RPMI7951 (cell line): ENCODE data around the gene ORMDL2. TPM values are rescaled to one million over a fixed set of nuclear protein-coding genes. Genes with fewer than 3 reads are reported as not detected.
"Not testable (repeated sequence)": the region's sequence is repeated elsewhere in the genome, so short reads cannot be mapped to it uniquely, and the experiment has no call there.

Source experiments
- DNase-seq: peaks from one replicate; pipeline ENCODE4 v3.0.0-alpha.2; 2012; ENCODE audit warnings: low read depth
- total RNA-seq: library from RNA; depleted of rRNA; stranded (reverse); fragments of >200 nt; shearing (Covaris generic); gene quantifications from 2 replicates; pipeline ENCODE4 v1.2.3, GENCODE V29; 2014; rRNA removed

Gene ORMDL2
- total RNA-seq, 1 experiment from 2014 or later = 37.1 TPM

- DNase-seq = no peak
These were observed 34.9 kb downstream of the ORMDL2 start for GRCh38 chr12:55852740-55853139.

GRCh38 chr12:55861396-55861795, 43.6 kb downstream of the ORMDL2 start:
- DNase-seq = no peak

GRCh38 chr12:55861871-55862270, 44.0 kb downstream of the ORMDL2 start:
- DNase-seq = no peak

GRCh38 chr12:55862286-55862685, 44.4 kb downstream of the ORMDL2 start:
- DNase-seq = no peak

GRCh38 chr12:55862931-55863330, 45.1 kb downstream of the ORMDL2 start:
- not testable (repeated sequence) for DNase-seq

GRCh38 chr12:55865327-55865726, 47.5 kb downstream of the ORMDL2 start:
- DNase-seq = no peak

GRCh38 chr12:55866454-55867004, 48.7 kb downstream of the ORMDL2 start:
- DNase-seq = not testable (repeated sequence)

Other genes with a start within 250 kb of the ORMDL2 start
- not detected in 2 replicates for gene OR2AP1, start 245.6 kb upstream of the ORMDL2 start, total RNA-seq
- not detected in 2 replicates for gene OR10P1, start 181.1 kb upstream of the ORMDL2 start, total RNA-seq
- gene ITGA7, start 110.1 kb upstream of the ORMDL2 start, total RNA-seq = 11.4 and 15.1 TPM in 2 replicates
- gene BLOC1S1, start 102.0 kb upstream of the ORMDL2 start, total RNA-seq = 155 and 170 TPM in 2 replicates
- gene RDH5, start 97.6 kb upstream of the ORMDL2 start, total RNA-seq = 6.0 and 6.7 TPM in 2 replicates
- gene CD63, start 89.0 kb upstream of the ORMDL2 start, total RNA-seq = 1,417 and 1,738 TPM in 2 replicates
- gene GDF11, start 74.9 kb upstream of the ORMDL2 start, total RNA-seq = 1.6 and 2.1 TPM in 2 replicates
- 110 and 137 TPM in 2 replicates for gene SARNP, start 317 bp upstream of the ORMDL2 start, total RNA-seq
- 26.0 and 30.8 TPM in 2 replicates for gene DNAJC14, start 11.5 kb downstream of the ORMDL2 start, total RNA-seq
- gene MMP19, start 24.9 kb downstream of the ORMDL2 start, total RNA-seq = 4.2 and 4.4 TPM in 2 replicates
- 21.7 and 22.0 TPM in 2 replicates for gene PYM1, start 109.9 kb downstream of the ORMDL2 start, total RNA-seq
- gene DGKA, start 113.1 kb downstream of the ORMDL2 start, total RNA-seq = 16.9 and 23.6 TPM in 2 replicates
- gene PMEL, start 148.0 kb downstream of the ORMDL2 start, total RNA-seq = 0.84 and 1.1 TPM in 2 replicates
- gene CDK2, start 148.8 kb downstream of the ORMDL2 start, total RNA-seq = 54.7 and 85.4 TPM in 2 replicates
- gene RAB5B, start 156.0 kb downstream of the ORMDL2 start, total RNA-seq = 39.2 and 45.1 TPM in 2 replicates
- gene SUOX, start 179.2 kb downstream of the ORMDL2 start, total RNA-seq = 10.7 and 13.6 TPM in 2 replicates
- 0.78 and 1.8 TPM in 2 replicates for gene IKZF4, start 203.0 kb downstream of the ORMDL2 start, total RNA-seq
- 1,489 and 2,299 TPM in 2 replicates for gene RPS26, start 223.9 kb downstream of the ORMDL2 start, total RNA-seq